Osteoblast (primary cell): ENCODE results near the gene TMEM63A. TPM values are rescaled to one million over a fixed set of nuclear protein-coding genes. Genes with fewer than 3 reads are reported as not detected.
"Not testable (repeated sequence)": the region's sequence is repeated elsewhere in the genome, so short reads cannot be mapped to it uniquely, and the experiment has no call there.

Experiments
- DNase-seq: peaks from one replicate; pipeline ENCODE4 v3.0.0; 2011; ENCODE audit warnings: low spot score, mixed read lengths; ENCODE audit not compliant: insufficient read length; ENCODE audit errors: missing footprints
- H2AFZ ChIP-seq: 2 replicates; pipeline ENCODE4 v1.6.0; 2011; ENCODE audit warnings: mild to moderate bottlenecking, low read length
- H3K27ac ChIP-seq: 2 replicates; pipeline ENCODE4 v1.5.1; 2011; ENCODE audit warnings: mild to moderate bottlenecking, low read depth, low read length, moderate library complexity
- H3K27me3 ChIP-seq: 2 replicates; pipeline ENCODE4 v1.6.0; 2012; ENCODE audit warnings: mild to moderate bottlenecking, control low read depth, inconsistent platforms, low read length, moderate library complexity; ENCODE audit not compliant: insufficient read depth
- H3K36me3 ChIP-seq: 2 replicates; pipeline ENCODE4 v1.5.1; 2011; ENCODE audit warnings: mild to moderate bottlenecking, low read length, control low read depth, moderate library complexity; ENCODE audit not compliant: insufficient read depth
- H3K4me1 ChIP-seq: 2 replicates; pipeline ENCODE4 v1.5.1; 2011; ENCODE audit warnings: mild to moderate bottlenecking, low read length, control low read depth, moderate library complexity; ENCODE audit not compliant: insufficient read depth
- H3K4me2 ChIP-seq: 2 replicates; pipeline ENCODE4 v1.6.0; 2011; ENCODE audit warnings: mild to moderate bottlenecking, low read length; ENCODE audit not compliant: insufficient read depth
- H3K4me3 ChIP-seq: fragments of 200-600 bp; sonication (generic); 3 replicates; pipeline ENCODE4 v1.5.1; 2012; ENCODE audit warnings: mild to moderate bottlenecking, low read length, inconsistent platforms; ENCODE audit not compliant: insufficient read depth
- H3K79me2 ChIP-seq: 2 replicates; pipeline ENCODE4 v1.6.0; 2012; ENCODE audit warnings: mild to moderate bottlenecking, low read length, control low read depth, inconsistent platforms; ENCODE audit not compliant: insufficient read depth
- H3K9me3 ChIP-seq: 2 replicates; pipeline ENCODE4 v1.5.1; 2011; ENCODE audit warnings: low read depth, low read length, control low read depth
- H4K20me1 ChIP-seq: 2 replicates; pipeline ENCODE4 v1.6.0; 2012; ENCODE audit warnings: mild to moderate bottlenecking, low read length, control low read depth; ENCODE audit not compliant: insufficient read depth
- CTCF ChIP-seq: IDR thresholded peaks from 2 replicates; pipeline ENCODE4 v1.5.1; 2011; ENCODE audit warnings: mild to moderate bottlenecking, low read depth, low read length, moderate library complexity; ENCODE audit errors: extremely low read depth
- total RNA-seq: library from RNA; depleted of rRNA; stranded (reverse); fragments of >200 nt; gene quantifications from 2 replicates; pipeline ENCODE4 v1.2.3, GENCODE V29; 2012

The TMEM63A gene
- total RNA-seq, 1 donor = 23.2 TPM

GRCh38 chr1:225840713-225841112 is 41.5 kb downstream of the TMEM63A start:
- Histone ChIP-seq H3K27me3 (no peaks in the 10 kb centered on the region), H3K9me3 (no peaks in the 10 kb centered on the region), H3K4me3 (no peak overlapping the region), H3K79me2 (no peaks in the 10 kb centered on the region), H3K4me1 (no peaks in the 10 kb centered on the region), H3K4me2 (no peak overlapping the region), H4K20me1 (peaks cover 4% of the 10 kb centered on the region), H2AFZ (no peak overlapping the region), H3K27ac (no peak overlapping the region), H3K36me3 (peaks cover 8% of the 10 kb centered on the region)
- no peak for DNase-seq
- no peak for TF ChIP-seq CTCF

- no peak for TF ChIP-seq CTCF
- peaks cover 8% of the 10 kb centered on the region for H3K36me3 ChIP-seq
Observed at GRCh38 chr1:225840223-225840610, 42.0 kb downstream of the TMEM63A start.

GRCh38 chr1:225838793-225839192 is 43.4 kb downstream of the TMEM63A start:
- H2AFZ ChIP-seq = no peak overlapping the region
- no peak for DNase-seq
- H3K27ac ChIP-seq = no peak overlapping the region
- H3K4me1 ChIP-seq = peaks cover 9% of the 10 kb centered on the region
- no peaks in the 10 kb centered on the region for H3K9me3 ChIP-seq
- no peak overlapping the region for H3K4me3 ChIP-seq
- H3K4me2 ChIP-seq = no peak overlapping the region
- H3K36me3 ChIP-seq = peaks cover 4% of the 10 kb centered on the region
- H3K79me2 ChIP-seq = no peaks in the 10 kb centered on the region
- H4K20me1 ChIP-seq = peaks cover 3% of the 10 kb centered on the region
- no peaks in the 10 kb centered on the region for H3K27me3 ChIP-seq
- no peak for TF ChIP-seq CTCF

More at GRCh38 chr1:225840223-225840610, 42.0 kb downstream of the TMEM63A start:
- no peak for DNase-seq
- Histone ChIP-seq H2AFZ (no peak overlapping the region), H3K4me3 (no peak overlapping the region), H3K9me3 (no peaks in the 10 kb centered on the region), H3K4me1 (no peaks in the 10 kb centered on the region), H3K27ac (no peak overlapping the region), H3K4me2 (no peak overlapping the region), H4K20me1 (no peaks in the 10 kb centered on the region), H3K79me2 (no peaks in the 10 kb centered on the region), H3K27me3 (no peaks in the 10 kb centered on the region)

GRCh38 chr1:225836296-225836695 is 45.9 kb downstream of the TMEM63A start:
- peaks cover 21% of the 10 kb centered on the region for H3K36me3 ChIP-seq
- not testable (repeated sequence) for H3K27me3 ChIP-seq, H4K20me1 ChIP-seq, DNase-seq, H3K9me3 ChIP-seq, H2AFZ ChIP-seq, H3K4me2 ChIP-seq, H3K4me1 ChIP-seq, H3K4me3 ChIP-seq, H3K79me2 ChIP-seq, H3K27ac ChIP-seq
